ENCODE measurements around the gene ZC3H14. TPM values are rescaled to one million over a fixed set of nuclear protein-coding genes. Genes with fewer than 3 reads are reported as not detected.

ZC3H14 gene
- total and polyA plus RNA-seq, 12 donors, result 24.5 to 49.4 (median 38.0) TPM

- peaks cover 0 to 99% (median 22%) of the 10 kb centered on the region in 9 donors for H3K36me3 ChIP-seq
- no peaks in the 10 kb centered on the region for H3K9me3 ChIP-seq
- no peak overlapping the region for H3K4me3 ChIP-seq
- no peak for TF ChIP-seq CTCF (IDR thresholded peaks at IDR 0.05)
- intact Hi-C loops (cut with DNase I), result no loop called here
- no peaks in the 10 kb centered on the region for H3K27me3 ChIP-seq
- H3K4me1 ChIP-seq, result no peaks in the 10 kb centered on the region
- DNase-seq, result no peak
- ATAC-seq, result no peak
- 88 to 97% methylated on average over 5 of the region's 5 CpGs for WGBS, 2 donors
- no peak overlapping the region for H3K27ac ChIP-seq
Measured at GRCh38 chr14:88588081-88588480, 25.2 kb downstream of the ZC3H14 start.

- WGBS, 2 donors, result 57 to 67% methylated on average over 4 of the region's 4 CpGs
- no peaks in the 10 kb centered on the region for H3K27me3 ChIP-seq
- peaks cover 0 to 100% (median 22%) of the 10 kb centered on the region in 9 donors for H3K36me3 ChIP-seq
- ATAC-seq (no peak), DNase-seq (no peak)
- H3K9me3 ChIP-seq, result no peaks in the 10 kb centered on the region
- H3K4me1 ChIP-seq, result no peaks in the 10 kb centered on the region
- no peak overlapping the region for H3K27ac ChIP-seq
- no peak overlapping the region for H3K4me3 ChIP-seq
- intact Hi-C loops (cut with DNase I), result no loop called here
- no peak for TF ChIP-seq CTCF (IDR thresholded peaks at IDR 0.05)
Measured at GRCh38 chr14:88590173-88590572, 27.3 kb downstream of the ZC3H14 start.

GRCh38 chr14:88592031-88592430, 29.2 kb downstream of the ZC3H14 start:
- DNase-seq, result no peak
- Histone ChIP-seq H3K36me3 (peaks cover 0 to 100% (median 22%) of the 10 kb centered on the region in 9 donors), H3K4me3 (no peak overlapping the region), H3K27ac (no peak overlapping the region), H3K4me1 (no peaks in the 10 kb centered on the region), H3K27me3 (no peaks in the 10 kb centered on the region), H3K9me3 (no peaks in the 10 kb centered on the region)
- intact Hi-C loops (cut with DNase I), result no loop called here
- ATAC-seq, result no peak
- TF ChIP-seq CTCF (IDR thresholded peaks at IDR 0.05), result no peak
- 50 to 56% methylated on average over 1 of the region's 1 CpG for WGBS, 2 donors

- Histone ChIP-seq H3K27ac (no peak overlapping the region), H3K4me1 (no peaks in the 10 kb centered on the region), H3K9me3 (no peaks in the 10 kb centered on the region), H3K27me3 (no peaks in the 10 kb centered on the region), H3K36me3 (peaks cover 0 to 100% (median 30%) of the 10 kb centered on the region in 9 donors), H3K4me3 (no peak overlapping the region)
- 89 to 90% methylated on average over 4 of the region's 4 CpGs for WGBS, 2 donors
- TF ChIP-seq CTCF (IDR thresholded peaks at IDR 0.05), result no peak
- DNase-seq, result no peak
- intact Hi-C loops (cut with DNase I), result no loop called here
- no peak for ATAC-seq
Measured at GRCh38 chr14:88597038-88597437, 34.2 kb downstream of the ZC3H14 start.
